Right ventricle myocardium superior (tissue), 1 donor: ENCODE results near the gene PHGDH. TPM values are rescaled to one million over a fixed set of nuclear protein-coding genes. Genes with fewer than 3 reads are reported as not detected.

Experiments used
- ATAC-seq: fragments of 200-7000 bp; cut with Tn5 transposase; one replicate; pipeline ENCODE4 v1.9.1; 2020; ENCODE audit warnings: mild to moderate bottlenecking; ENCODE audit not compliant: poor library complexity
- DNase-seq: peaks from one replicate; pipeline ENCODE4 v3.0.0-alpha.2; 2020
- intact Hi-C: fragments of 100-400 bp; cut with DNase I; formaldehyde crosslinking; loops from one replicate; pipeline ENCODE4 v1.11.2; 2022
- total RNA-seq: library from RNA; stranded (reverse); fragmentation: NEBNext Ultra II Directional; extraction: Animal tissue kit (Norgen Biotek cat#: 25700); gene quantifications from one replicate; pipeline ENCODE4 v1.2.1, GENCODE V29; 2021
- donor health status: DM: no; HTN: yes; CAD: no; lungs with severe emphysema.

PHGDH gene
- total RNA-seq, 1 donor from 2014 or later = 10.5 TPM

GRCh38 chr1:119721896-119722295, 10.2 kb downstream of the PHGDH start:
- intact Hi-C loops = no loop called here
- DNase-seq (no peak), ATAC-seq (no peak)

DNA sequence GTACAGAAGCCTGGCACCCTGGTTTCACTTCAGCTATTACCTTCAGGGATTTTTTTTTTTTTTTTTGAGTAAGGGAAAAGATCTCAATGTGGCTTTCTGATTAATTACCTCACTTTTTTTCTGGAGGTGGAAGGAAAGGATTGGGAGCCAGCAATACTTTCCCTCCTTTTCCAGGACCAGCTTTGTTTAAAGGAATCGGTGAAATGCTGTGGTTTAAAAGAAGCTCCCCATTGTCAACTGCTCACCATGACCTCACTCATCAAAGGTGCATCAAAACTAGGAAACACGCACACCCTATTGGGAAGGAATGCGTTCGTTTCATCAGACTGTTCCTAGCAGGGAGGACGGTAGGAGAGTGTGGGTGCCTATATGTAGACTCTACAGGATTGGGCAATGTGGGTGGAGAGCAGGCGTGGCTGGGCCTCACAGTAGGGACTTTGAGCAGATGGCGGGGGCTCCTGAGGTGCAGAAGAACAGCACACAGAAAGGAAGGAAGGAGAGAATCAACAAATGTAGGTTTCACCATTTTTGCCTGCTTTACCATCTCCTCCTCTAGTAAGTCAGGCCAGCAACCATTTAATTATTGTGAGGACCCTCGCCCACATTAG, 13.0 kb downstream of the PHGDH start:
- no peak for ATAC-seq
- intact Hi-C loops = no loop called here
- no peak for DNase-seq

- intact Hi-C loops = no loop called here
- ATAC-seq (no peak), DNase-seq (no peak)
These were observed 13.9 kb downstream of the PHGDH start for GRCh38 chr1:119725626-119726025.

- intact Hi-C loops = no loop called here
These were observed 16.3 kb downstream of the PHGDH start for GRCh38 chr1:119727991-119728390.

GRCh38 chr1:119729044-119729443, 17.3 kb downstream of the PHGDH start:
- DNase-seq (no peak), ATAC-seq (no peak)
- intact Hi-C loops = no loop called here

More at GRCh38 chr1:119727991-119728390, 16.3 kb downstream of the PHGDH start:
- no peak for ATAC-seq
- no peak for DNase-seq

GRCh38 chr1:119731060-119731459, 19.3 kb downstream of the PHGDH start:
- ATAC-seq = no peak
- DNase-seq = no peak
- intact Hi-C loops = no loop called here

DNA sequence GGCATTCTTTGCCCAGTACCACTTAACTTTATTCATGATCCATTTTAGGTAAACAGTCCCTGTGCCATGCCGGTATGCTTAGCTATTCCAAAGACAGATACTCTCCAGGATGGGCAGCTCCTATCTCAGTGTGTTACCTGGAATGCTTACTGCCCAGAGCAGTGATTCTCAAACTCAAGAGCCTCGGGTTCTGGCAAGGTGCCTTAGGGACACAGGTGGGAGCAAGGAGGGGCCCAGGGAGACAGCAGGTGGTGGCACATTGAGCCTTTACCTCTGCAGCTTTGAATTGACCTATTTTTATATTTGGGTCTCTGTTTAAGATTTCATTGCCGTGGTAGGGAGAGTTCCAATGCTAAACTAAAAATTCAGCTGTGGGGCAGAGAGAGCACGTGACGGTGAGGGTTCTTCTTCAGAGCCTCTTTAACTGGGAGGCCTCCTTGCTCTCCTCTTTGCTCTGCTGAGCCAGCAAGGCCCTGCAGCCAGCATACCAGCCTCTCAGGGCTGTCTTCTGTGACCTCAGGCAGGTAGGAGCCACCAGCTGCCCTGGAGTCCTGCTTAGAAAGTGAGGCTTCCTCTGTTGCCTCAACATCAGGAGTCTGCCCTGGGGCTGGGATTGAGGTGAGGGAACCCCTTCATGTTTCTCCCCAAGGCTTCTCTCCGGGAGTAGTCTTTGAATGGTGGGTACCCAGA, 20.2 kb downstream of the PHGDH start:
- intact Hi-C loops = no loop called here
- DNase-seq = no peak
- no peak for ATAC-seq

GRCh38 chr1:119732465-119733168, 20.9 kb downstream of the PHGDH start:
- no peak for DNase-seq
- no peak for ATAC-seq
- intact Hi-C loops = no loop called here

DNA sequence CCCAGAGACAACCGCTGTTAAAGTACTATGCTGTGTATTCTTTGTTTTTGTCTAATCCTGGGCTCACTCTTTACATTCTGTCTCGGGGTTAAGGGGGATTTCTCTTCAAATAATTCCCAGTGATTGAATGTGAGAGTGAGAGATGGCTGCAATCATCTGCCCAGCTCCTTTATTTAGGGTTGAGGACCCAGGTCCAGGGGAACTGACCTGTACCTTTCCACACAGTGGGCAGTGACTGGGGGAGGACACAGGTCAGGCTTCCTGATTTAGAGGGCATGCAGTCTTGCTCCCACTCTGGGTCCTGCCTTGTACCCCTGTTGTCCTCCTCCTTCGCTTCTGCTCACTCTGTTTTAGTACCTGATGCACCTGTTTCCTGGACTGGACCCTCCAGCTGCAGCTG, 22.0 kb downstream of the PHGDH start:
- ATAC-seq (no peak), DNase-seq (no peak)
- intact Hi-C loops = no loop called here

DNA sequence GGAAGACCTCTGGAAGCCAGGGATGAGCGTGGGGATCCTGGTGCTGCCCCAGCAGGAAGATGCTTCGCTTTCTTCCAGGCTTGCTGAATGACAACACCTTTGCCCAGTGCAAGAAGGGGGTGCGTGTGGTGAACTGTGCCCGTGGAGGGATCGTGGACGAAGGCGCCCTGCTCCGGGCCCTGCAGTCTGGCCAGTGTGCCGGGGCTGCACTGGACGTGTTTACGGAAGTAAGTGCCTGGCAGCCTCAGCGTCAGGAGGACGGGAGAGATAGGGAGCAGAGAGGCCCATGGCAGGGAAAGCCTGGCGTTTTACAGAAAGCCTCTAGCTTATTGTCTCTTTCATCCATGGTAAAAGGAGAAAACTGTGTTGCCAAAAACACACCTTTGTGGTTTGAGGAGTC, 23.5 kb downstream of the PHGDH start:
- ATAC-seq (peak; percentile 70), DNase-seq (no peak)
- intact Hi-C loops = no loop called here

GRCh38 chr1:119736649-119737039, 24.9 kb downstream of the PHGDH start:
- ATAC-seq (no peak), DNase-seq (no peak)
- intact Hi-C loops = no loop called here

GRCh38 chr1:119737040-119737682, 25.4 kb downstream of the PHGDH start:
- peak; percentile 33 for ATAC-seq
- DNase-seq = peak; percentile 66
- intact Hi-C loops = no loop called here

DNA sequence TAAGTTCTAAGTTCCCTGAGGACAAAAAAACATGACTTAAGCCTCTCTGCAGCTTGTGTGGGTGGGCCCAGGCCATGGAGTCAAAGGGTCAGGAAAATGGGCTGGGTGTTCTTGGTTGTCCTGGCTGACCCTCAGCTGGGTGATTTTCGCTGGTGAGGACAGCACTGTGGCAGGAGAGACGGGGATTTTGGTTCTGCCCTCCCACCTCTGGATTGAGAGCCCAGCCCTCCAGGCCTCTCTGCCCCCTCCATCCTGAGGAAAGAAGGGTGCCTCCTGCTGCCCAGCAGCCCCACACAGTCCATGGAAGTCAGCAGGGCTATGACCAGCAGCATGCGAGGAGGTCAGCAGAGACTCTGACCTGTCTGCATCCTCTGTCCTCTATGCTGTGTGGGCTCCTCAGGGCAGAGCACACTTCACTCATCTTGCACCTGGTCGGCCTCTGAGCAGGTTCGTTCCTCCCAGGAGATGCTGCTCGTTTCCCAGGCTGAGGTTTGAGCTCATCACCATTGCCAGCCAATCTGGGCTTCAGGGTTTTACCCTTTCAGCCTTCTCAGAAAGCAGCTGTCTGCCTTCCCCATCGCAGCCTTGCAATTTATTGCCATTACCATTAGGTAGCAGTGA, 26.5 kb downstream of the PHGDH start:
- intact Hi-C loops = no loop called here
- no peak for DNase-seq
- ATAC-seq = no peak

DNA sequence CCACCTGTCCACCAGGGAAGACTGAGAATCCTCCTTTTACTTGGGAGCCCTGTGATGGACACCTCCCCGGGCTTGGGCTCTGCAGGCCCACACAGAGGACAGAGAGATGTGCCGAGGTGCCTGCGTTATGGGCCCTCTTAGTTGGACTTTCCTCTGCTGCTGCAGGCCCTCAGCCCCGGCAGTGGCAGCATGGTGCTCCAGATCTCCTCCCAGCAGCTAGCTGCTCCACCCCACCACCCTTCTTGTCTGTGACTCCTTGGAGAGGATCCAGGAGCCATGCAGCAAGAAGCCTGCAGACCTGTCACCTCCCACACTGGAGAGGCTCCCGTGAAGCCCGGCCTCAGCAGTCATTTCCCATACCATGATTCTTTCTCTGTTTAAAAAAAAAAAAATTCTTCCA, 27.4 kb downstream of the PHGDH start:
- ATAC-seq = no peak
- no peak for DNase-seq
- intact Hi-C loops = no loop called here

GRCh38 chr1:119740261-119740660, 28.5 kb downstream of the PHGDH start:
- ATAC-seq = no peak
- intact Hi-C loops = loop anchor here (5.0 kb wide), 1 partner anchor 67 kb away; no protein-coding TSS in a partner anchor

DNA sequence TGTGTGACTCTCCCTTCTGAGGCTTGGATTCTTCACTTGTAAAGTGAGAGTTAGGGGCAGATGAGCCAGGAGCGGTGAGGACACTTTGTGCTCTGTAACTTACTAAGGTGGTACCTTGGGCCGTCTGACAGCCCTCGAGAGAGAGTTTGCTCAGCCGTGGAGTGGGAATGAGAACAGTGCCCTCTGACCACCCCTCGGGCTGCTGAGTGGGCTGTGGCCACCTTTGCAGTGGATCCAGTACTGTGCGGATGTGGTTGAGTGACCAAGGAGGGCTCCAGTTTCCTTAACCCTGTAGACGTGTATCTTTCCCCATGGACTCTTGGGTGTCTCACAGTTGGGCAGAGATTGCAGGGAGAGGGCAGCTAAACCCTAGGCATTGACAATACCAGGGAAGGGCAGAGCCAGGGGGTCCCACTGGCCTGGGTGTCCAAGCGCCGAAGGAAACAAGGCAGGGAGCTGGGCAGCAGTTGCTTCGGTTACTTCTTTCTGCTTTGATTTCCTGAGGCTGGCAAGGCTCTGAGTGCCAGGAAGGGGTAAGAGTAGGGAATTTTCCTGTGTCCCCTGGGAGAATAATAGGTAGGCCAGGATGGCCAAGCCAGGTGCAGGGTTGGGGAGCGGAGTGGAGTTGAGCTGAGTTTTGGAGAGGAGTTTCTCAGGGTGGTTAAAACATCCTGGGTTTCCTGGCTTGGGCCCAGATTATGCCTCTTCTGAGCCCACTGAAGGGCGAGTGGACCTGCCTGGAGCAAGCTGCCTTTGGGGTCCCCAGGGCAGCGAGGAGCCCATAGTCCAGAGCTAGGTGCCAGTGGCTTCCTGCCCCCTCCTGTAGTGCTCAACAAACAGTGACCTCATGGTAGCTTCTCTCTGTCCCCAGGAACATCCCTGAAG, 29.4 kb downstream of the PHGDH start:
- intact Hi-C loops = loop anchor here (5.0 kb wide), 1 partner anchor 66 kb away; no protein-coding TSS in a partner anchor

More at GRCh38 chr1:119740261-119740660, 28.5 kb downstream of the PHGDH start:
- DNase-seq = no peak

GRCh38 chr1:119742202-119742601, 30.5 kb downstream of the PHGDH start:
- ATAC-seq (peak; percentile 80), DNase-seq (peak; percentile 57)
- intact Hi-C loops = loop anchor here (5.0 kb wide), 1 partner anchor 65 kb away; no protein-coding TSS in a partner anchor

More for the DNA sequence above, 29.4 kb downstream of the PHGDH start:
- no peak for DNase-seq
- ATAC-seq = no peak

- DNase-seq (no peak), ATAC-seq (peak; percentile 19)
- intact Hi-C loops = loop anchor here (5.0 kb wide), 1 partner anchor 65 kb away; no protein-coding TSS in a partner anchor
These were observed 30.9 kb downstream of the PHGDH start for GRCh38 chr1:119742677-119743076.
